GM19324 (cell line): ENCODE results near the gene PERM1.
"Not testable (repeated sequence)": the region's sequence is repeated elsewhere in the genome, so short reads cannot be mapped to it uniquely, and the experiment has no call there.

Source experiments
- ATAC-seq: cut with Tn5 transposase; IDR thresholded peaks from one replicate; pipeline ENCODE4 v1.9.1; 2021; ENCODE audit warnings: mild to moderate bottlenecking, moderate library complexity; ENCODE audit not compliant: unreplicated experiment, low FRiP score

The PERM1 gene

DNA sequence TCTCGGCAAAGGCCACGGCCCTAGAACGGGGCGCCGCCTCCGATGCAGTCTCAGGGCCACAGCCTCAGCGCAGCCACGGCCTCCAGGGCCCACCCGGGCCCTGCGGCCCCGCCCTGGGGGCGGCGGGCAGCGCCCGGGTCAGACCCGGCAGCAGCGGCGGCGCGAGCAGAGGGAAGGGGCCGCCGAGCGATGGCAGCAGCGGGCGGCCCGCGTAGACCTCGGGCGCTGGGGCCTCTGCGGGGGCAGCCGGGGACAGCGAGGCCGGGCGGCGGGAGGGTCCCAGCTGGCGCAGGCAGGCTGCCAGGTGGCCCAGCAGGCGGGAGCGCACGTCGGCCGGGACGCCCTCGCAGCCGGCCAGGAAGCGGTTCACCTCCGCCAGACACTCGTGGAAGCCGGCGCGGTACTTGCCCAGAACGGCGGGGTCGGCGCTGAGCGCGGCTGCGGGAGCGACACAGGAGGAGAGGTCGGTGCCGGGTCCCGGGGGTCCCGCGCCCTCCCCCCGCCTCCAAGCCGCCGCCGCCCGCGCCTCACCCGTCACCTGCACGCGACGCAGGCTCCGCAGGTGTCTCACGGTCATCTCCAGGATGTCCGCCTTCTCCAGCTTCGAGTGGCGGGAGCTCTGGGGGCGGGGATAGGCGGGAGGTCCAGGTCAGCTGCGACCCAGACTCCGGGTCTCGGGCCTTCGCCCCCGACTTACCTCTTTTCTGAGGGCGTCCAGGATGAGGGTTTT lies 17.3 kb upstream of the PERM1 start:
- ATAC-seq = no peak

DNA sequence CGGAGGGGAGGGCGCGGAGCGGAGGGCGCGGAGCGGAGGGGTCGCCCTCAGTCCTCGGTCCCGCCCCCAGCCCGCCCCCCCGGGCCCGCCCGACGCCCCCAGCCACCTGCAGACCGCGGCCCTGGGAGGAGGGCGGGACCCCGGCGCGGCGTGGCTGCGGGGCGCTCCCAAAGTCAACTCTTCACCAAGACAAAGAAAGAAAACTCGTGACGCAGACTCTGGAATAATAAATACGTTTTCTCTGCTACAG lies 16.8 kb upstream of the PERM1 start:
- no peak for ATAC-seq

DNA sequence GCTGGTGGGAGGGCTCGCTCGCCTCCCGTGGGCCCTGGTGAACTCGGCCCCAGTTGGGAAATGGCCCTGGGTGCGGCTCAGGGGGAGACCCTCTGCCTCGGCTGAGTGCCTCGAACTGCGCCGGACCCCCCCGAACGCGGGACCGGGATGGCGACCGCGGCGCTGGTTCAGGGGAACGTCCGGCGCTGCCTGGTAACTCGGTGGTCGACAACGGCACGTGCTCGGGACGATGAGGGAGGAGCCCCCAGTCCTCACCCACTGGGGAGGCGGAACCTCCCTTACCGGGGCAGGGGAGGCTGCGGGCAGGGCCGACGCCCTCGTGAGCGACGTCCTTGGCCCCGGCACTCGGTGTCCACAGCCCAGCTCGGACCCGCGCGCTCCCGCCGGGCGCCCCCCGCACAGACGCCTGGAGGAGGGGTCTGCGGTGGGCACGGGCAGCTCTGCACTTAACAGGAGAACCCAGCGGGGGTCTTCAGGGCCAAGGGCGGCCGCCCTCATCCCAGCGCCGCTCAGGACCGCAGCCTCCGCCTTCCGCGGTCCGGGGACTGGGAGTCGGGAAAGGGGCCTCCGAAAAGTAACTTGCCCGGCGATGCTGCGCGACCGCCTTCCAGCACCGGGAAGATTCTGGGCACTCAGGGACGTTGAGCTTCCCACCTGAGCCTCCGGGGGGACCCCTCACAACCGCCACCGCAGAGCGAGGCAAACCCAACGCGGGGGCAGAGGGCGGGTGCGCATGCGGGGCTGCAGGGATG lies 16.3 kb upstream of the PERM1 start:
- no peak for ATAC-seq

DNA sequence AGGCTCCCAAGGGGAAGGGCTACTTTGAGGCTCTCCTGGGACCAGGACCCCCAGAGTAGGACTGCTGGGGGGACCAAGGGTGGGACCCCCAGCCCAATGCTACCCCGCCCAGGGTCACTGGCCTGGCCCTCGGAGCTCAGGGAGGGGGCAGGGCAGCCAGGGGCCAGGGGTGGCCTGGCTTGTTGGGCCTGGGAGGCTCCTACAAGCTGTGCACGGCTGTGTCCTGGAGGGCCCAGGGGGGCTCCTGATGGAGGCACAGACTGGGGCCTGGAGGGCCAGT lies 15.8 kb upstream of the PERM1 start:
- no peak for ATAC-seq

DNA sequence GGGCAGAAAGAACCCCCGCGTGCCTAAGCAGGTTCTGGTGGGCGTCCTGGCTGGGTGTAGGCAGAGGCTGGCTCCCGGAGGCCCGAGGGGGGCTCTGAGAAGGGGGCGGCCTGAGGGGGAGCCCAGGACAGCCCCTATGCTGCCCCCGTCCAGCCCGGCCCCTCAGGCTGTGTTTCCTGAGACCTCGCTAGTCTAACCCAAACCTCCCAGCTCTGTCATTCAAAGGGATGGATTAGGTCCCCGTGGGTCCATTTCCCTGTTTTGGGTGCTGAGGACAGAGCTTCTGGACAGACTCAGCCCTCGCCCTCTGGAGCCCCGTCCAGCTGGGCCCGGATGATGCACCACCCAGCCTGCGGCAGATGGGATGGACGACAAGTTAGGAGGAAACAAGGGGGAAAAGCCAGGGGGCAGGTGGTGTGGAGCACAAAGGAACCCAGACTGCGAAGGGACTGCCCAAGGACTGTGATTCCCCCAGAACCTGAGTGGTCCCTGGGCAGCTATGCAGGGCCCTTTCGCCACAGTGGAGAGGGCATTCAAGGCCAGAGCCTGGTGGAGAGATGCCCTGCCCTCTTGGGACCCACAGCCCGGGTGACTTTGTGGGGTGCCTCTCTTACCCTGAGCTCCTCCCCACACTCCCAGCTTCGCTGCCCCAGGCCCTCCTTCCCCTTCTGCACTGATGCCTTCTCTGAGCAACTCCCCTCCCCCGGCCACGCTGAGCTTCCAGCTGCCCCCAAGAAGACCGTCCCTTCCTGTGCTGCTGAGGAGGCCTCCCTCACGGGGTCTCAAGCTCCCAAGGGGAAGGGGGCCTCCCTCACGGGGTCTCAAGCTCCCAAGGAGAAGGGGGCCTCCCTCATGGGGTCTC lies 15.2 kb upstream of the PERM1 start:
- no peak for ATAC-seq

DNA sequence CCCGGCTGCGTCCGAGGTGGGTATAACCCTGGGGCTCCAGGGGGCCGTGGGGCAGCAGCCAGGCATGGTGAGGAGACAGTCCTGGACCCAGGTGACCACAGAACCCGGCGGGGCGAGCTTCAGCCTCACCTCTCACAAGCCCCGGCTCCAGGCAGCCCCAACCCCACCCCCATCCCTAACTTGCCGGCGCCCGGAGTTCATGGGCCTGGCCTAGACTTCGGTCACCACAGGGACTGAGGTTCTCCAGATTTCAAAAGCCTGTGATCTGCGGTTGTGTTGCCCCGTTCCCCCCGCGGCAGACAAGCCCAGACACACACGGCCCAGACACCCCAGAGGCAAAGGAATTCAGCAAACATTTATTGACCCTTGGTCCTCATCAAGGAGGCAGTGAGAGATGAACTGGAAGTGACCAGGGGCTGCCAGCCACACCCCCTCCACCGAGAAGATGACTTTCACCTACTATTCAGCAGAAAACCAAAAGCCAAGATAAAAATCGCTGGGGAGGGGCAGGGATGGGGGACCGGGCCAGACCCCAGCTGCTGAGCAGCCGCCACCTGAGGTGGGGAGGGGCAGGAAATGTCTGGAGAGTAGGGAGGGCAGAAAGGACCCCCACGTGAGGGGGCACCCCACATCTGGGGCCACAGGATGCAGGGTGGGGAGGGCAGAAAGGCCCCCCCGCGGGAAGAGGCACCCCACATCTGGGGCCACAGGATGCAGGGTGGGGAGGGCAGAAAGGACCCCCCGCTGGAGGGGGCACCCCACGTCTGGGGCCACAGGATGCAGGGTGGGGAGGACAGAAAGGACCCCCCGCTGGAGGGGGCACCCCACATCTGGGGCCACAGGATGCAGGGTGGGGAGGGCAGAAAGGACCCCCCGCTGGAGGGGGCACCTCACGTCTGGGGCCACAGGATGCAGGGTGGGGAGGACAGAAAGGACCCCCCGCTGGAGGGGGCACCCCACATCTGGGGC lies 14.1 kb upstream of the PERM1 start:
- ATAC-seq = no peak

DNA sequence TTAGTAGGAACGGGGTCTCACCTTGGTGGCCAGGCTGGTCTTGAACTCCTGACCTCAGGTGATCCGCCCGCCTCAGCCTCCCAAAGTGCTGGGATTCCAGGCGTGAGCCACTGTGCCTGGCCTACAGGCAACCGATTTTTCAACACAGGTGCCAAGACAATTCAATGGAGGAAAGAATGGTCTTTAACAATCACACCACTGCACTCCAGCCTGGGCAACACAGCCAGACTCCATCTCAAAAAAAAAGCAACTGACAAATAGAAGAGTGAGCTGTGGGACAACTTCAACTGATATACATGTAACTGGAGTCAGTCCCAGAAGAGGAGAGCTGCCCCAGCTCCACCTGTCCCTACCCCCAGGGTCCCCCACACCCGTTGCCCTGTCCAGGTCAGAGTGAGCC lies 12.7 kb upstream of the PERM1 start:
- ATAC-seq = not testable (repeated sequence)

DNA sequence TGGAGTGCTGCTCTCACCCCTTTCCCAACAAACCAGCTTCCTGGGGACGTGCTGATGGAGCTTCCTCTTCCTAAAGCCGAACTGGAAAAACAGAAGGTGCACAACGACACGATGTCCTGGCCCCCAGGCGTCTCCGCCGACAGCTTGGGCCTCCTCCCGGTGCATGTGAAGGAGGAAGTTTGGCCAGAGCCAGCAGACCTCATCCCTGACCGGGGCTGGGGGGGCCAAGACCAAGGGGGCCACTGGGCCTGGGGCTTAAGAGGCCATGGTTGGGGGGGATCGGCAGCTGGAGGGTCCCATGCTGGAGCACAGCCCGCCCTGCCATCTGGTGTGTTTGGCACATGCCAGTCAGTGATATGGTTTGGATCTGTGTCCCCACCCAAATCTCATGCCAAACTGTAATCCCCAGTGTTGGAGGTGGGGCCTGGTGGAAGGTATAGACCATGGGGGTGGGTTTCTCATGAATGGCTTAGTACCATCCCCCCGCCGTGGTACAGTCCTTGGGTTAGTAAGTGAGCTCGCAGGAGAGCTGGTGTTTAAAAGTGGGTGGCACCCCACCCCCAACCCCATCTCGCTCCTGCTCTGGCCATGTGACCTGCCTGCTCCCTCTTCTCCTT lies 11.6 kb upstream of the PERM1 start:
- ATAC-seq = no peak

DNA sequence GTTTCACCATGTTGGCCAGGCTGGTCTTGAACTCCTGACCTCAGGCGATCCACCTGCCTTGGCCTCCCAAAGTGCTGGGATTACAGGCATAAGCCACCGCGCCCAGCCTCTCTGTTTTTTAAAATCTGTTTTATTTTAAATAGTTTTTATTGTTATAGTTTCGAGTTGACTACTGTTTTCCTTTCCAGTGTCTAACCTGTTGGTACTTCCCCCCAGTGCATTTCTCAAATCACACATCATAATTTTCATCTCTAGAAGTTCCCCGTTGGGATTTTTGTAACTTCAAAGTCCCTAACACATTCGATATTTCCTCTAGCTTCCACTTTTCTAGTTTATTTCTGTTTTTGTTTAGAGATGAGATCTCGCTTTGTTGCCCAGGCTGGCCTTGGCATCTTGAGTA lies 10.5 kb upstream of the PERM1 start:
- no peak for ATAC-seq

DNA sequence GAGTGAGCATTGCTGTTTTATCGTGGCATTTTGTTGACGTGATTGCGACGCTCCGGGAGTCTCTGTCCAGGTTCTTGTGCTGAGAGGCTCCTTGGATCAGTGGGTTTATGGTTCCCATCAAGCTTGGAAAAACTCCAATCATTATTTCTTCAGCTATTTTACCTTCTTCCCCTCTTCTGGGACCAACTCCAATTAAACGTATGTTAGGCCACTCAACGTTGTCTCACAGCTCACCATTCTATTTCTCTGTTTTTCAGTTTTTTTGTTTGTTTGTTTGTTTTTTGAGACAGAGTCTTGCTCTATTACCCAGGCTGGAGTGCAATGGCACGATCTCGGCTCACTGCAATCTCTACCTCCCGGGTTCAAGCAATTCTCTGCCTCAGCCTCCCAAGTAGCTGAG lies 10.0 kb upstream of the PERM1 start:
- ATAC-seq = no peak

DNA sequence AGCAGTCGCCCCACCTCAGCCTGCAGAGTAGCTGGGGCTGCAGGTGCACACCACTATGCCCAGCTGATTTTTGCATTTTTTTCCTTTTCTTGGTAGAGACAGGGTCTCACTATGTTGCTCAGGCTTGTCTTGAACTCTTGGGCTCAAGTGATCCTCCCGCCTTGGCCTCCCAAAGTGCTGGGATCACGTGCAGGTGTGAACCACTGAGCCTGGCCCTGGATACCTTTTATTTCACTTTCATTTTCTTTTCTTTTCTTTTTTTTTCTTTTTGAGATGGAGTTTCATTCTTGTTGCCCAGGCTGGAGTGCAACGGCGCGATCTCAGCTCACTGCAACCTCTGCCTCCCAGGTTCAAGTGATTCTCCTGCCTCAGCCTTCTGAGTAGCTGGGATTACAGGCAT lies 9.4 kb upstream of the PERM1 start:
- not testable (repeated sequence) for ATAC-seq

DNA sequence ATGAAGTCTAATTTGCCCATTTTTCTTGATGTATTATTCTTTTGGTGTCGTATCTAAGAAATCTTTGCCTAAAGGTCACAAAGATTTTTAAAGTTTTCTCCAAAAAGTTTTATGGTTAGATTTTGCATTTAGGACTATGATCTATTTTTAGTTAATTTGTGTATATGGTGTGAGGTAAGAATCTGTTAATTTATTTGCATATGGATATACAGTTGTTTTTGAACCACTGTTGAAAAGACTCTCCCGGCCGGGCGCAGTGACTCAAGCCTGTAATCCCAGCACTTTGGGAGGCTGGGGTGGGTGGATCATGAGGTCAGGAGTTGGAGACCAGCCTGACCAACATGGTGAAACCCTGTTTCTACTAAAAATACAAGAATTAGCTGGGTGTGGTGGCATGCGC lies 6.2 kb upstream of the PERM1 start:
- not testable (repeated sequence) for ATAC-seq

DNA sequence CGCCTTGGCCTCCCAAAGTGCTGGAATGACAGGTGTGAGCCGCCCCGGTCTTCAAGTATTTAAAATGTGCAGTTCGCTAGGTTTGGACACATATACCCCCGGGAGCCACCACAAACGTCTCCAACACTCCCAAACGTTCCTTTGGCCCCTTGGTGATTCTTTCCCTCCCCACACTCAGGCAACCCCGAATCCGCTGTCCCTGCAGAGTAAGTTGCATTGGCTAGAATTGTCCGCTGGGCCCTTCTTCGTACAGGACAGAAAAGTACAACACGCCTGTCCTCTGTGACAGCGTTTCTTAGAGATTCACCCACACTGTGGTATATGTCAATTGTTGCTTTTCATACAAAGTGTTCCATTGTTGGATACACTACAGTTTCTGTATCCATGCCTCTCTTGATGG lies 3.2 kb upstream of the PERM1 start:
- ATAC-seq = no peak

DNA sequence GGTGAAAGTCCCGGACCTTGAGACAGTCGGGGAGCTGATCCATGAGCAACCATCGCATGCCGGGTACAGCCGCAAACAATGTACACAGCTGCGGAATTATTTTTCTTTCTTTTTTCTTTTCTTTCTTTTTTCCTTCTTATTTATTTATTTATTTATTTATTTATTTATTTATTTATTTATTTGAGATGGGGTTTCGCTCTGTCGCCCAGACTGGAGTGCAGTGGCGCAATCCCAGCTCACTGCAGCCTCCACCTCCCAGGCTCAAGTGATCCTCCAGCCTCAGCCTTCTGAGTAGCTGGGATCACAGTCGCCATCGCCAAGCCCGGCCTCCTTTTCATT lies 2.6 kb upstream of the PERM1 start:
- no peak for ATAC-seq

DNA sequence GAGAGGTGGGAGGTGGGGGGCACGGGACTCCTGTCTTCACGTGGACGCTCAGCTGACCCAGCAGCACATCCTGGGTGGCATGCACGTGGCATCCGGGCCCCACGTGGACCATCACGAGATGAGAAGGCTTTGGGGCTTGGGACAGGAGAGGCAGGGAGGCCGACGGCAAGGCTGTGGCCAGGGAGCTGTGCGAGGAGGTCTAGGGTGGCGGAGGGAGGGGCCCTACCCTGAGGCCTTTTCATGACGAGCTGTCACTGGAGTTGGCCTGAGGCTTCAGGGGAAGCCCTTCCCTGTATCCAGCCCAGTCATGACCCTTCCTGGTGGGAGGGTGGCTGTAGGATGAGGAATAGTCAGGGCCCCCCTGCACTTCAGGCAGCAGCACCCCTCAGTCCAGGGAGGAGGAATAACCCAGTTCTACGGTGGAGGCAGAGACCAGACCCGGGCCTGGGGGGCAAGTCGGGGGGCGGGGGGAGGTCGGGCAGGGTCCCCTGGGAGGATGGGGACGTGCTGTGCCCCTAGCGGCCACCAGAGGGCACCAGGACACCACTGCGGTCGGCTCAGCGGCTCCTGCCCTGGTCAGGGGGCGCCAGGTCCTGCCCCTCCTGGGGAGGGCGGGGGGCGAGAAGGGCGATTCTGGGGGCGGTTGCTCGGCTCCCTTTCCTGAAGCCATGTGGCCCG lies 2.0 kb upstream of the PERM1 start:
- no peak for ATAC-seq

DNA sequence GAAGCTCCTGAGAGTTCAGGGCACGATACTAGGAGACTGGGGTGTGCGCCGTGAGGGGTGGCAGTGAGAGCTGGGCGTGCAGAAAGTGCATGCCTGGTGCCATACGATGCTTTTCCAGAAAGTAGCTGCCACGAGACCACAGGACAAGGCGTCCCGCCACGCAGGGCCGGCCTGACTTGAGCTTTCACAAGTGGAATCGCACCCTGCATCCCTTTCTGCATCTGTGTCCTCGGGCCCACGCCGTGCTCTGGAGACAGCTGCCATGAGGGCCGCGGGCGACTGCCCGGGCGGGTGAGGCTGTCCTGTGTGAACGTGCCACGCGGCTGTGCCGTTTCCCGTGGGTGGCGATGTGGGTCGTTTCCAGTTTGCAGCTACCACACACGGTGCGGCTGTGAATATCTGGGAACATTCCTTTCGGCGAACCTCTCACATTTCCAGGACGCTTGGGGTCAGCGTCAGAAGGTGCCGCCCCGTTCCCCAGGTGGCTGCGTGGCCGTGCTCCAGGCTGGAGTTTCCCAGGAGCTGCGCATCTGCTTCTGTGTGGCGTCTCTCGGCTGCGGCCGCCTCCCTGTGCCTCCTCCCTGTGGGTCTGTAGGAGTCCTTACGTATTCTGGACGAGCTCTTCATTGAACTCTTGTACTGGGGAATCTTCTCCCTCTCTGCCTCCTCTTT lies 1.0 kb upstream of the PERM1 start:
- ATAC-seq = no peak

DNA sequence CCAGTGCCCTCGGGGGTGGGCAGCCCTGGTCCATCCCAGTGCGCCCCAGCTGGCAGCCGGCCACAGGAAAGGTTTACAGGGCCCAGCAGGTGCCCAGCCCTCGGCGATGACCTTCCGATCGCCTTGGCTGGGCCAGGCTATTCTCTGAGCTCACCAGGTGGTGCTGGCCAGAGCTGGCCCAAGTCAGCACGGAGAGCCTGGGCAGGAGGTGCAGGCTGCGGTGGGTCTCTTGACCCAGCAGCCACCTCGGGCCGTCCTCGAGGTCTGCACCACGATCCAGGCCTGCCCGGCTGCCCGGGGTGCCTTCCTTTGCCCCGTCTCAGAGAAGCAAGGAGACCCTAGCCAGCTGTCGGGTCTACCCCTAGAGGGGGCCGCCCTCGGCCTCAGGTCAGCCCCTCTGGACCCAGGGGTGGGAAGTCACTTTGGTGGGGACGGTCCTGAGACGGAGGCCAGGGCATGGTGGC lies 370 bp downstream of the PERM1 start:
- ATAC-seq = no peak

DNA sequence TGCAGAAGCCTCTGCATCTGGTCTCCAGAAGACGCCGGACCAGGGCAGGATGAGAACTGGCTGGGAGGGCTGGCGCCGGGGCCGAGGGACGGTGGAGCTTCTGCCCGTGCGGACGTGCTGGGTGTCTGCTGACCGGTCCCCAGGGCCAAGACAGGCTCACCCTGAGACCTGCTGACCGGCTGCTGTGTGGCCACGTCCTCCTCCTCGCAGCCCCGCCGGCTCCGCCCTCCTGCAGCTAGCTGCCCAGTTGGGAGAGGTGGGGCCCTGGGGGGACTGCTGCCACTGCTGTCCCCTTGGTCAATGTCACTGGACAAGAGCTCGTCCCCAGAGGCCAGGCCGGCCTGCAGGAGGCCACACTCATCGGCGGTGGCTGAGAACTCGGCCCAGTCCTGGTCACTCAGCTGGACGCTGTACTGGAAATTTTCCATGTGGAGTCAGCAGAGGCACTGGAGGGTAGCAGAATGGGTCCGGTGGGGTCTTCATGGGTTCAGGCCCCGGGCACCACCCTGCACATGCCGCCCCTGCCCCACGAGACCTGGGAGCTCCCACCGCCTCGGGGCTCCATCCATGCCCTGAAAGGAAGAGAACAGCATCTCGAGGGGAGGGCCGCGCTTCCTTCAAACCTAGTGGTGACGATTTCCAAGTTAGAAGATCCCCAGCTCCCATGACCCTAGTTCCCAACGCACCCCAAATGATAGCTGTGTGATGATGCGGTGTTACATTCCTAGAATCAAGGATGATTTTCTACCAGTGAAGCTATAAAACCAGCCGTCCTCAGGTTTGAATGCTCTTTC lies 1.1 kb downstream of the PERM1 start:
- ATAC-seq = no peak
